ENCODE results near the gene GOLGA7B. TPM values are rescaled to one million over a fixed set of nuclear protein-coding genes. Genes with fewer than 3 reads are reported as not detected.

Gene GOLGA7B
- total and polyA plus RNA-seq, 2 donors (not counting 1 experiment from before 2014, with no cell fraction given): 0.01 TPM; not detected in 1

DNA sequence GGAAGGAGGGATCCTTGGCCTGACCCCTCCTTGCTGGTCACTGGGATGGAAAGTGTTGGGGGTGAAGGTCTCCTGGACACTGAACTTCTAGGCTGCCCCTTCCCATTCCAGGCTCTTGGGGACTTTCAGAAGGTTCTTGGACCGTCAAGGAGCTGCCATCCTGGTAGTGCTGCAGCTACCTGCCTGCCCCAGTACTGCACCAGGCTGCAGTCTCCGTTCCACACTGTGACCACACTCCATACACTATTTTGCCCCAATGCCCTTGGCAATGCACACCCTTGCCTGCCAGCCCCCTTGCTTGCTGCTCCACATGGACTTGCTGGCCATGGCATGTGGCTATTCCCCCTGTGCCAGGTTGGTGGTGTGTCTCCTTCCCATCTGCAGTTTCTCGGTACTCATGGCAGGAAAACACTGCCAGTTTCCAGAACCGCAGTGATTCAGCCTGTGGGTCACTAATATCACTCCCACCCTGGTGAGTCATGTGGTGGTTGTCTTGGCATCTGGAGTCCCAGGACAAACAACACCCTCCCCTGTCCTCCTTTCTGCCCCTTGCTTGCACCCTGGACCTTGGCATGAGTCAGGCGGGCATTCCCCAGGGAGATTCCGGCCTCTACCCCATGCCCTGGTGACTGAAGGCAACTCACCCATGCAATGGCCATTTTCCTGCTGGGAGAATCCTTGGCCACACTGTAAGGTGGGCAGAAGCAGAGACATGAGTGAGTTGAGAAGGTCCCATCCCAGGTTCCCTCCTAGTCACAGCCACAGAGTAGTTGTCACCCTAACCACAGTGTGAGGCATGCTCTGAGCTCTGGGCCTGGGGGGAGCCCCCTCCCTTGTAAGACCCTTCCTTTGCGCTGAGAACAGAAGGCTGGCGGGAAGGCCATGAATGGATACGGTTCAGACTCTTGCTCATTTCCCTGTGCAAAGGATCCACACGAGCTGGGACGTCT lies 32.8 kb downstream of the GOLGA7B start:
- Histone ChIP-seq H2AFZ (ENCODE audit: insufficient read depth, low read depth, low read length, poor library complexity, severe bottlenecking) (no peak overlapping the region), H3K79me2 (ENCODE audit: control insufficient read depth, insufficient read depth, low read length) (no peaks in the 10 kb centered on the region), H3K4me3 (ENCODE audit: control extremely low read depth in 1 of 5, extremely low read depth in 1 of 5, insufficient read depth in 1 of 5, low read depth in 2 of 5, low read length in 4 of 5) (no peak overlapping the region), H3K27ac (ENCODE audit: low read length in 2 of 2) (no peak overlapping the region), H3K4me1 (ENCODE audit: control insufficient read depth in 2 of 2, insufficient read depth in 2 of 2, low read length in 2 of 2) (no peaks in the 10 kb centered on the region), H3K9me3 (ENCODE audit: control extremely low read depth in 1 of 3, control insufficient read depth in 2 of 3, insufficient read depth in 1 of 3, low read length in 2 of 3) (no peaks in the 10 kb centered on the region), H3K9ac (ENCODE audit: low read length) (no peak overlapping the region), H3K4me2 (replicated peaks; ENCODE audit: low read depth, low read length, poor library complexity, severe bottlenecking) (no peak overlapping the region), H3K36me3 (replicated peaks in 1 of 2; ENCODE audit: control extremely low read depth in 1 of 2, control insufficient read depth in 1 of 2, extremely low read depth in 1 of 2, insufficient read depth in 2 of 2, low read length in 1 of 2) (no peaks in the 10 kb centered on the region), H4K20me1 (ENCODE audit: control insufficient read depth, insufficient read depth, low read length, poor library complexity, severe bottlenecking) (no peaks in the 10 kb centered on the region), H3K27me3 (replicated peaks in 1 of 4; ENCODE audit: control extremely low read depth in 1 of 4, control insufficient read depth in 3 of 4, insufficient read depth in 4 of 4, low read length in 3 of 4) (no peaks in the 10 kb centered on the region)
- Mint-ChIP-seq H3K4me3 (no peak overlapping the region), H3K27me3 (peaks cover 7% of the 10 kb centered on the region), H3K9me3 (ENCODE audit: insufficient read depth) (no peaks in the 10 kb centered on the region), H3K27ac (no peak overlapping the region), H3K4me1 (no peaks in the 10 kb centered on the region)
- WGBS (ENCODE audit: insufficient coverage): 88% methylated on average over 8 of the region's 11 CpGs
- CTCF ChIA-PET: no interaction called here
- DNase-seq (no peak), ATAC-seq (ENCODE audit: low read depth) (no peak)
- no peak for TF ChIP-seq EZH2 (IDR thresholded peaks at IDR 0.05; ENCODE audit: borderline replicate concordance, insufficient read depth, low read depth, low read length, poor library complexity, severe bottlenecking)
- TF ChIP-seq, protein P1, sequence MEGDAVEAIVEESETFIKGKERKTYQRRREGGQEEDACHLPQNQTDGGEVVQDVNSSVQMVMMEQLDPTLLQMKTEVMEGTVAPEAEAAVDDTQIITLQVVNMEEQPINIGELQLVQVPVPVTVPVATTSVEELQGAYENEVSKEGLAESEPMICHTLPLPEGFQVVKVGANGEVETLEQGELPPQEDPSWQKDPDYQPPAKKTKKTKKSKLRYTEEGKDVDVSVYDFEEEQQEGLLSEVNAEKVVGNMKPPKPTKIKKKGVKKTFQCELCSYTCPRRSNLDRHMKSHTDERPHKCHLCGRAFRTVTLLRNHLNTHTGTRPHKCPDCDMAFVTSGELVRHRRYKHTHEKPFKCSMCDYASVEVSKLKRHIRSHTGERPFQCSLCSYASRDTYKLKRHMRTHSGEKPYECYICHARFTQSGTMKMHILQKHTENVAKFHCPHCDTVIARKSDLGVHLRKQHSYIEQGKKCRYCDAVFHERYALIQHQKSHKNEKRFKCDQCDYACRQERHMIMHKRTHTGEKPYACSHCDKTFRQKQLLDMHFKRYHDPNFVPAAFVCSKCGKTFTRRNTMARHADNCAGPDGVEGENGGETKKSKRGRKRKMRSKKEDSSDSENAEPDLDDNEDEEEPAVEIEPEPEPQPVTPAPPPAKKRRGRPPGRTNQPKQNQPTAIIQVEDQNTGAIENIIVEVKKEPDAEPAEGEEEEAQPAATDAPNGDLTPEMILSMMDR (IDR thresholded peaks at IDR 0.05): no peak
- POLR2A ChIA-PET: no interaction called here
- intact Hi-C loops (cut with micrococcal nuclease): no loop called here

DNA sequence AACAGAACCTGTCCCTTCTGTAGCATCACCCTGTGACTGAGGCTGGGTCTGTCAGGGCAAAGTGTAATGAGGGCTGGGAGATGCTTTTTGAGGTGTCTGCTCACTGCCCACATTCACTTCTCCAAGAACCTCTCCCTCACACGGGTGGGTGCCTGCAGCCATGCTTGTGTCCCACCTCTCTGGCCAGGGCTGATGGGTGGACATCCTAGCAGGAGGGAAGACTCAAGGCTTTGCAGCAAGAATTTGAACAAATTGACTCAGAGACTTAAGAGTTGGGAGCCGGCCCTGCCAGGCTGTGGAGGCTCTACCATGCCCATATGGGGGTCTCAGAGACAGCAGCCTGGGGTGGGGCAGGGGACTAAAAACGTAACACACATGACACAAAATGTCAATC lies 33.4 kb downstream of the GOLGA7B start:
- H3K4me2 ChIP-seq (replicated peaks; ENCODE audit: low read depth, low read length, poor library complexity, severe bottlenecking): no peak overlapping the region
- intact Hi-C loops (cut with micrococcal nuclease): no loop called here
- DNase-seq (no peak), ATAC-seq (ENCODE audit: low read depth) (no peak)
- H3K9ac ChIP-seq (ENCODE audit: low read length): no peak overlapping the region
- H3K4me1 ChIP-seq (ENCODE audit: control insufficient read depth in 2 of 2, insufficient read depth in 2 of 2, low read length in 2 of 2): no peaks in the 10 kb centered on the region
- Mint-ChIP-seq H3K27ac (no peak overlapping the region), H3K9me3 (ENCODE audit: insufficient read depth) (no peaks in the 10 kb centered on the region), H3K4me3 (no peak overlapping the region), H3K4me1 (no peaks in the 10 kb centered on the region), H3K27me3 (peaks cover 11% of the 10 kb centered on the region)
- no peaks in the 10 kb centered on the region for H4K20me1 ChIP-seq (ENCODE audit: control insufficient read depth, insufficient read depth, low read length, poor library complexity, severe bottlenecking)
- H3K79me2 ChIP-seq (ENCODE audit: control insufficient read depth, insufficient read depth, low read length): no peaks in the 10 kb centered on the region
- no peaks in the 10 kb centered on the region for H3K36me3 ChIP-seq (replicated peaks in 1 of 2; ENCODE audit: control extremely low read depth in 1 of 2, control insufficient read depth in 1 of 2, extremely low read depth in 1 of 2, insufficient read depth in 2 of 2, low read length in 1 of 2)
- no peak overlapping the region for H3K27ac ChIP-seq (ENCODE audit: low read length in 2 of 2)
- no peaks in the 10 kb centered on the region for H3K9me3 ChIP-seq (ENCODE audit: control extremely low read depth in 1 of 3, control insufficient read depth in 2 of 3, insufficient read depth in 1 of 3, low read length in 2 of 3)
- H3K27me3 ChIP-seq (replicated peaks in 1 of 4; ENCODE audit: control extremely low read depth in 1 of 4, control insufficient read depth in 3 of 4, insufficient read depth in 4 of 4, low read length in 3 of 4): no peaks in the 10 kb centered on the region
- CTCF ChIA-PET: no interaction called here
- 83% methylated on average over 1 of the region's 3 CpGs for WGBS (ENCODE audit: insufficient coverage)
- TF ChIP-seq EZH2 (IDR thresholded peaks at IDR 0.05; ENCODE audit: borderline replicate concordance, insufficient read depth, low read depth, low read length, poor library complexity, severe bottlenecking): no peak
- TF ChIP-seq, protein P1 (IDR thresholded peaks at IDR 0.05): no peak
- H3K4me3 ChIP-seq (ENCODE audit: control extremely low read depth in 1 of 5, extremely low read depth in 1 of 5, insufficient read depth in 1 of 5, low read depth in 2 of 5, low read length in 4 of 5): no peak overlapping the region
- no peak overlapping the region for H2AFZ ChIP-seq (ENCODE audit: insufficient read depth, low read depth, low read length, poor library complexity, severe bottlenecking)
- POLR2A ChIA-PET: no interaction called here

Measured in B cell (primary cell).